H9 (cell line): Measurements from ENCODE around the gene OXER1. TPM values are rescaled to one million over a fixed set of nuclear protein-coding genes. Genes with fewer than 3 reads are reported as not detected.

Source experiments
- DNase-seq: peaks from one replicate; pipeline ENCODE4 v3.0.0-alpha.2; 2017
- H2AFZ ChIP-seq: one replicate; pipeline ENCODE4 v1.6.1; 2013; ENCODE audit warnings: mild to moderate bottlenecking, low read length, control low read depth, moderate library complexity
- H2AK5ac ChIP-seq: 2 replicates; pipeline ENCODE4 v1.6.1; 2013; ENCODE audit warnings: low read length, control low read depth, mixed read lengths; ENCODE audit not compliant: insufficient read length
- H2BK120ac ChIP-seq: one replicate; pipeline ENCODE4 v1.6.1; 2013; ENCODE audit warnings: low read depth, mild to moderate bottlenecking, low read length, control low read depth, inconsistent platforms; ENCODE audit not compliant: poor library complexity, severe bottlenecking
- H2BK12ac ChIP-seq: 2 replicates; pipeline ENCODE4 v1.6.1; 2013; ENCODE audit warnings: low read length, control low read depth, mixed read lengths, low read depth; ENCODE audit not compliant: insufficient read length
- H2BK15ac ChIP-seq: 2 replicates; pipeline ENCODE4 v1.6.1; 2013; ENCODE audit warnings: low read depth, low read length, control low read depth
- H2BK20ac ChIP-seq: one replicate; pipeline ENCODE4 v1.6.1; 2013; ENCODE audit warnings: low read depth, mild to moderate bottlenecking, low read length, control low read depth, inconsistent platforms; ENCODE audit not compliant: poor library complexity, severe bottlenecking
- H2BK5ac ChIP-seq: 2 replicates; pipeline ENCODE4 v1.6.1; 2013; ENCODE audit warnings: low read length, control low read depth, mixed read lengths; ENCODE audit not compliant: insufficient read length
- H3K14ac ChIP-seq: 2 replicates; pipeline ENCODE4 v1.6.1; 2013; ENCODE audit warnings: low read length, control low read depth; ENCODE audit not compliant: insufficient read depth
- H3K18ac ChIP-seq: 2 replicates; pipeline ENCODE4 v1.6.1; 2013; ENCODE audit warnings: low read depth, mild to moderate bottlenecking, mixed read lengths, low read length, control low read depth; ENCODE audit not compliant: insufficient read length
- H3K23ac ChIP-seq: 2 replicates; pipeline ENCODE4 v1.6.1; 2013; ENCODE audit warnings: low read length, control low read depth, mixed read lengths, low read depth; ENCODE audit not compliant: insufficient read length
- H3K23me2 ChIP-seq: 2 replicates; pipeline ENCODE4 v1.6.1; 2013; ENCODE audit warnings: low read depth, mild to moderate bottlenecking, mixed read lengths, low read length, control low read depth; ENCODE audit not compliant: insufficient read length, poor library complexity, severe bottlenecking
- H3K27ac ChIP-seq: 2 replicates; pipeline ENCODE4 v1.5.1; 2013; ENCODE audit warnings: low read length, control low read depth, mixed read lengths, low read depth; ENCODE audit not compliant: insufficient read length
- H3K27me3 ChIP-seq: 2 replicates; pipeline ENCODE4 v1.6.1; 2013; ENCODE audit warnings: low read length, control low read depth, inconsistent platforms; ENCODE audit not compliant: insufficient read depth
- H3K4ac ChIP-seq: 2 replicates; pipeline ENCODE4 v1.6.1; 2013; ENCODE audit warnings: low read depth, mild to moderate bottlenecking, control low read depth, inconsistent platforms, low read length, moderate library complexity
- H3K4me1 ChIP-seq: 2 replicates; pipeline ENCODE4 v1.6.1; 2013; ENCODE audit warnings: low read length, control low read depth, inconsistent platforms; ENCODE audit not compliant: insufficient read depth
- H3K4me2 ChIP-seq: 2 replicates; pipeline ENCODE4 v1.6.1; 2013; ENCODE audit warnings: low read length, control low read depth, mixed read lengths; ENCODE audit not compliant: insufficient read length, insufficient read depth
- H3K56ac ChIP-seq: 2 replicates; pipeline ENCODE4 v1.6.1; 2013; ENCODE audit warnings: low read depth, mild to moderate bottlenecking, mixed read lengths, low read length, control low read depth; ENCODE audit not compliant: insufficient read length
- H3K79me1 ChIP-seq: 2 replicates; pipeline ENCODE4 v1.6.1; 2013; ENCODE audit warnings: low read depth, mild to moderate bottlenecking, moderate library complexity, low read length, control low read depth, inconsistent platforms; ENCODE audit not compliant: insufficient read depth, poor library complexity, severe bottlenecking
- H3K79me2 ChIP-seq: 2 replicates; pipeline ENCODE4 v1.6.1; 2013; ENCODE audit warnings: low read length, control low read depth, inconsistent platforms; ENCODE audit not compliant: insufficient read depth
- H3K9ac ChIP-seq: 2 replicates; pipeline ENCODE4 v1.6.1; 2013; ENCODE audit warnings: low read length, control low read depth, mixed read lengths; ENCODE audit not compliant: insufficient read length; ENCODE audit errors: extremely low read depth
- H3K9me3 ChIP-seq: one replicate; pipeline ENCODE4 v1.6.1; 2013; ENCODE audit warnings: low read depth, low read length, inconsistent platforms; ENCODE audit not compliant: control insufficient read depth
- H3T11ph ChIP-seq: one replicate; pipeline ENCODE4 v1.6.1; 2013; ENCODE audit warnings: mild to moderate bottlenecking, low read length, control low read depth, inconsistent platforms
- H4K20me1 ChIP-seq: one replicate; pipeline ENCODE4 v1.6.1; 2013; ENCODE audit not compliant: control insufficient read depth, insufficient read length, insufficient read depth
- H4K5ac ChIP-seq: 2 replicates; pipeline ENCODE4 v1.6.1; 2013; ENCODE audit warnings: low read depth, mild to moderate bottlenecking, mixed read lengths, low read length, control low read depth; ENCODE audit not compliant: insufficient read length
- H4K8ac ChIP-seq: replicated peaks from 2 replicates; pipeline ENCODE4 v1.6.1; 2013; ENCODE audit warnings: low read length, control low read depth, mixed read lengths, low read depth; ENCODE audit not compliant: insufficient read length
- H4K91ac ChIP-seq: 2 replicates; pipeline ENCODE4 v1.6.1; 2013; ENCODE audit warnings: low read depth, mild to moderate bottlenecking, moderate library complexity, mixed read lengths, low read length, control low read depth; ENCODE audit not compliant: insufficient read length
- H3K27ac Mint-ChIP-seq, 3 experiments: 2 replicates in 2 of 3; 3 replicates in 1 of 3; pipeline ENCODE4 v1.8.0; 2020 to 2021; ENCODE audit warnings: mixed read lengths in 3 of 3, mild to moderate bottlenecking in 1 of 3, moderate library complexity in 1 of 3
- H3K27me3 Mint-ChIP-seq: 2 replicates; pipeline ENCODE4 v1.8.0; 2021; ENCODE audit warnings: low read depth, mild to moderate bottlenecking, moderate library complexity, mixed read lengths
- H3K36me3 Mint-ChIP-seq, 3 experiments: 2 replicates in 2 of 3; 3 replicates in 1 of 3; pipeline ENCODE4 v1.8.0; 2020 to 2021; ENCODE audit warnings: low read depth in 3 of 3, mixed read lengths in 3 of 3; ENCODE audit not compliant: insufficient read depth in 1 of 3
- H3K4me1 Mint-ChIP-seq, 2 experiments: 2 replicates each; pipeline ENCODE4 v1.8.0; 2020; ENCODE audit warnings: mixed read lengths in 2 of 2
- H3K4me3 Mint-ChIP-seq, 2 experiments: 2 replicates in 1 of 2; 3 replicates in 1 of 2; pipeline ENCODE4 v1.8.0; 2020 to 2021; ENCODE audit warnings: mild to moderate bottlenecking in 2 of 2, mixed read lengths in 2 of 2, moderate library complexity in 1 of 2
- H3K9me3 Mint-ChIP-seq, 2 experiments: 2 replicates in 1 of 2; 3 replicates in 1 of 2; pipeline ENCODE4 v1.8.0; 2020; ENCODE audit warnings: mild to moderate bottlenecking in 2 of 2, mixed read lengths in 2 of 2, moderate library complexity in 1 of 2
- CTCF ChIP-seq: fragments of 200-600 bp; sonication (generic); conservative IDR thresholded peaks from 3 replicates; pipeline ENCODE4 v1.8.0; 2021; ENCODE audit warnings: antibody characterized with exemption, mild to moderate bottlenecking
- WGBS: extraction: QIAGEN DNeasy Blood & Tissue Kit; methylation state at CpG from one replicate; pipeline ENCODE4 v1.1.7; 2013; ENCODE audit warnings: missing lambda C conversion rate, low lambda C conversion rate, mixed read lengths; ENCODE audit not compliant: insufficient read length; ENCODE audit errors: extremely low coverage; 5-methylcytosine and 5-hydroxymethylcytosine counted together
- total RNA-seq: library from RNA; stranded (reverse); gene quantifications from 2 replicates; pipeline ENCODE4 v1.2.1, GENCODE V29; 2021

OXER1 gene
- total RNA-seq, 1 experiment from 2014 or later, result 1.6 TPM

GRCh38 chr2:42806786-42807185 is 42.9 kb upstream of the OXER1 start:
- H4K8ac ChIP-seq, result no peak overlapping the region
- H3K4me1 ChIP-seq, result no peaks in the 10 kb centered on the region
- no peak overlapping the region for H4K5ac ChIP-seq
- H2BK12ac ChIP-seq, result no peak overlapping the region
- H3K9ac ChIP-seq, result no peak overlapping the region
- H4K20me1 ChIP-seq, result no peaks in the 10 kb centered on the region
- no peak overlapping the region for H3K4me2 ChIP-seq
- no peak overlapping the region for H2AK5ac ChIP-seq
- H3K18ac ChIP-seq, result no peak overlapping the region
- H2BK120ac ChIP-seq, result no peak overlapping the region
- Mint-ChIP-seq H3K4me3 (no peak overlapping the region), H3K9me3 (no peaks in the 10 kb centered on the region), H3K27me3 (peaks cover 16% of the 10 kb centered on the region), H3K4me1 (peaks cover 11 to 17% of the 10 kb centered on the region in 2 experiments), H3K27ac (no peak overlapping the region), H3K36me3 (no peaks in the 10 kb centered on the region)
- H3K79me2 ChIP-seq, result no peaks in the 10 kb centered on the region
- no peak for DNase-seq
- no peak overlapping the region for H3T11ph ChIP-seq
- no peak overlapping the region for H3K14ac ChIP-seq
- no peak overlapping the region for H3K27ac ChIP-seq
- H3K27me3 ChIP-seq, result 0 out of 2 replicates have a peak, but pooled peaks cover 2% of the 10 kb centered on the region
- no peaks in the 10 kb centered on the region for H3K9me3 ChIP-seq
- no peak overlapping the region for H2BK20ac ChIP-seq
- no peak overlapping the region for H2BK5ac ChIP-seq
- H3K4ac ChIP-seq, result no peak overlapping the region
- no peak overlapping the region for H3K23ac ChIP-seq
- no peak overlapping the region for H3K56ac ChIP-seq
- H3K79me1 ChIP-seq, result no peaks in the 10 kb centered on the region
- H2AFZ ChIP-seq, result no peak overlapping the region
- no peak for TF ChIP-seq CTCF
- no CpG with 5 or more reads among the region's 6 CpGs for WGBS
- no peak overlapping the region for H4K91ac ChIP-seq
- H2BK15ac ChIP-seq, result no peak overlapping the region
- peaks cover 6% of the 10 kb centered on the region for H3K23me2 ChIP-seq
